ENCODE measurements around the gene GZMH. TPM values are rescaled to one million over a fixed set of nuclear protein-coding genes. Genes with fewer than 3 reads are reported as not detected.

GZMH gene
- total RNA-seq, 1 experiment from 2014 or later = not detected

- Mint-ChIP-seq H3K27me3 (ENCODE audit: unreplicated experiment) (peaks cover 38% of the 10 kb centered on the region), H3K4me3 (ENCODE audit: low read depth, unreplicated experiment) (no peak overlapping the region), H3K36me3 (ENCODE audit: insufficient read depth, unreplicated experiment) (no peaks in the 10 kb centered on the region), H3K4me1 (ENCODE audit: low read depth, unreplicated experiment) (no peaks in the 10 kb centered on the region), H3K27ac (ENCODE audit: unreplicated experiment) (no peak overlapping the region), H3K9me3 (ENCODE audit: low read depth, unreplicated experiment) (no peaks in the 10 kb centered on the region)
- no peak for DNase-seq
- CTCF ChIA-PET = no interaction called here
- no peak for TF ChIP-seq CTCF (IDR thresholded peaks at IDR 0.05; ENCODE audit: unreplicated experiment)
- intact Hi-C loops (cut with micrococcal nuclease; ENCODE audit: unreplicated experiment) = no loop called here
- no TSS peak for BruUV-seq (replicated peaks)
These were observed 30.9 kb downstream of the GZMH start for GRCh38 chr14:24578558-24578957.

DNA sequence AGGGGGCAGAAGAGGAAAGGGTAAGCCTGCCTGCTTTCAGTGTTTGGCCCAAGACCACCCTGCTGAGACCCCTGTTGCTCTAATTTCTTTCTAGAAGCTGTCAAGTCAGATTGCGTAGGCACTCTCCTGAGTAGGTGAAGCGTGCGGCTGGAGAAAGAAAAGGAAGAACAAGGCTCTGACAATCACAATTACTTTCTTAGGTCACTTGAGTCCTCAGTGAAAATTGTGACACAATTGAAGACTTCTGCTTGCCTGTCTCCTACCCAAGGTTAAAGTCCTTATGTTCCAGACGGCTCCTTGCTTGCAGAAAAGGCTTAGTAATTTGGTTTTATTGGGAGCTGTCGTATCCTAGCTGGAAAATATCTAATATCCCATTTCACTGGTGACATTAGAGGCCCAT lies 32.7 kb downstream of the GZMH start:
- Mint-ChIP-seq H3K4me3 (ENCODE audit: low read depth, unreplicated experiment) (no peak overlapping the region), H3K36me3 (ENCODE audit: insufficient read depth, unreplicated experiment) (no peaks in the 10 kb centered on the region), H3K27ac (ENCODE audit: unreplicated experiment) (no peak overlapping the region), H3K27me3 (ENCODE audit: unreplicated experiment) (peaks cover 49% of the 10 kb centered on the region), H3K9me3 (ENCODE audit: low read depth, unreplicated experiment) (no peaks in the 10 kb centered on the region), H3K4me1 (ENCODE audit: low read depth, unreplicated experiment) (no peaks in the 10 kb centered on the region)
- CTCF ChIA-PET = no interaction called here
- no TSS peak for BruUV-seq (replicated peaks)
- no peak for DNase-seq
- TF ChIP-seq CTCF (IDR thresholded peaks at IDR 0.05; ENCODE audit: unreplicated experiment) = no peak
- intact Hi-C loops (cut with micrococcal nuclease; ENCODE audit: unreplicated experiment) = no loop called here

GRCh38 chr14:24576182-24576581 lies 33.3 kb downstream of the GZMH start, which contains the start of gene CTSG:
Gene CTSG (minus strand): TSS chr14:24576250. CDS start chr14:24576223, 27 bp downstream.
- intact Hi-C loops (cut with micrococcal nuclease; ENCODE audit: unreplicated experiment) = no loop called here
- BruUV-seq (replicated peaks) = no TSS peak

GRCh38 chr14:24574206-24574774 lies 35.2 kb downstream of the GZMH start:
- no peak for DNase-seq
- Mint-ChIP-seq H3K36me3 (ENCODE audit: insufficient read depth, unreplicated experiment) (no peaks in the 10 kb centered on the region), H3K27ac (ENCODE audit: unreplicated experiment) (no peak overlapping the region), H3K9me3 (ENCODE audit: low read depth, unreplicated experiment) (no peaks in the 10 kb centered on the region), H3K4me1 (ENCODE audit: low read depth, unreplicated experiment) (no peaks in the 10 kb centered on the region), H3K4me3 (ENCODE audit: low read depth, unreplicated experiment) (no peak overlapping the region), H3K27me3 (ENCODE audit: unreplicated experiment) (peaks cover 73% of the 10 kb centered on the region)
- intact Hi-C loops (cut with micrococcal nuclease; ENCODE audit: unreplicated experiment) = no loop called here
- CTCF ChIA-PET = no interaction called here
- no TSS peak for BruUV-seq (replicated peaks)
- TF ChIP-seq CTCF (IDR thresholded peaks at IDR 0.05; ENCODE audit: unreplicated experiment) = no peak

More at GRCh38 chr14:24576182-24576581, 33.3 kb downstream of the GZMH start, which contains the start of gene CTSG:
- Mint-ChIP-seq H3K4me1 (ENCODE audit: low read depth, unreplicated experiment) (no peaks in the 10 kb centered on the region), H3K36me3 (ENCODE audit: insufficient read depth, unreplicated experiment) (no peaks in the 10 kb centered on the region), H3K9me3 (ENCODE audit: low read depth, unreplicated experiment) (no peaks in the 10 kb centered on the region), H3K27me3 (ENCODE audit: unreplicated experiment) (peaks cover 54% of the 10 kb centered on the region), H3K4me3 (ENCODE audit: low read depth, unreplicated experiment) (no peak within 1 kb of the TSS), H3K27ac (ENCODE audit: unreplicated experiment) (no peak within 1 kb of the TSS)
- TF ChIP-seq CTCF (IDR thresholded peaks at IDR 0.05; ENCODE audit: unreplicated experiment) = no peak
- CTCF ChIA-PET = no interaction called here
- no peak for DNase-seq
